GM21825 (cell line): Measurements from ENCODE around the gene GAP43.

Experiments
- ATAC-seq: cut with Tn5 transposase; IDR thresholded peaks from one replicate; pipeline ENCODE4 v1.9.1; 2021; ENCODE audit warnings: mild to moderate bottlenecking, moderate library complexity; ENCODE audit not compliant: unreplicated experiment

Gene GAP43

DNA sequence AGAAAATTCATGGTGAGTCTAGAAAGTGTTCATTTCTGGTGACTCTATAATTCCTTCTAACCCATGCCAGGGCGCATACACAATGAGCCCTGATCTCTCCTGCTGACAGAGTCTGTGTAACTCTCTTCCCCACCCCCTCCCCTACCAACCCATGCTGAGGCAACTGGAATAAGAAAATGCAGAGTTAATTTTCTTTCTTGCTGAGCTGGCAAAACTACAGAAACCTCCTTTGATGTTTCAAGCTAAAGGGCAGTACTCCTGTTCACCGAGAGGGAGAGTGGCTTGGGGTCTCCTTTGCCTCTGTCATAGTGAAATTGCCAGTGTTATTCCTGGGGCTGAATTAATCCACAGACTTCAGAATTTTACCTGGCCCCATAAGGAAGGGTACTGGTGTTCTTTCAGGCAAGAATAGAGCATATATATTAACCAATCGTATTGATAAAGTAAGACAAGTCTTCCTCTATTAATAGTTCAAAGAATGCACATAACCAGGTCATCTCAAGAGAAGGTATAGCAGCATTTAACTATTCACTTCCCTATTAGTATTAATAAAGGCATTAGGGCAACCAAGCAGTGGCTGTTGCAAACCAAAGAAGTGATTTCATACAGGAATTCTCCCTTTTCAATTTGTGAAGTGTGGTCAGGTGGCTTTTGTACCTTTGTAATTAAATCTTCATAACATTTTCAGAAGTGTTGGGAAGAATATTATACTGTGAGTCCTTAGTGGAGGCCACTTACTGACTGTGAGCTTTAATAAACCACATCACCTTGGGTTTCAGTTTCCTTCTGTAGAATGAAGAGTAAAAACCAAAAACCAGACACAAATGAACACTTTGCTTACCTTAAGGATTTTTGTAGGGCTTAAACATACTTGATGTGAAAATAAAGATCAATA is 4.1 kb downstream of the GAP43 start:
- ATAC-seq = peak; percentile 78

DNA sequence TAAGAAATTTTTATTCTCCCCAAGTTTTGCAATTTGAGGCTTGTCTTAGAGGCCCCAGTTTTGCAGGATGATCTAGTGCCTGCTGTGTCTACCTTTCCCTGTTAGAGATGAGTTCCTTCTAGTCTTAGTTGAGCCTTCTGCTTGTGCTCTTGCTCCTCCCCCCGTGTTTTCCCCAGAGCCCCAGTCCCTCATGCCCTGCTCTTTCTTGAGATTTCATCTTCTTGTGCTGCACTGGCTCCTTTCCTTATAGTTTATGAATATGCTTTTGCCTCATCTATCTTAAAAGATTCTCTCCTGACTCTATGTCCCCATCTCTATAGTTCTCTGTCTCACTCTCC is 4.7 kb downstream of the GAP43 start:
- ATAC-seq = peak; percentile 47

DNA sequence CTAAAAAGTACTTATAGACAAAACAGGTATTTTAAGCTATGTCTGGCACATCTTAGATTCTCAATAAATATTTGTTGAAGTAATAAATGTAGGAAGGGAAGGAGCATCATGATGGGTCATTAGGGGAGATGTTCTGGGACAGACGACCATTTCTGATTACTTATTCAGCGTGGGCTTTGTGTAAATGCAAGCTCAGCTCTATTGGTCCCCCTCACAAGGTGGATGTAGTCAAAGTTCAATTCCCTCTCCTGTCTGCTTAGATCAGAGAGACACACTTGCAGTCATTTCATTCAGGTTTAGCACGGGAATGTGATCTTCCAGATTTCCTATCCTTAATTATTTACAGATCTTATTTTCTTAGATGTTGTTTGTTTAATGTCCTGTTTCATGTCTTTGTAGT is 7.5 kb downstream of the GAP43 start:
- no peak for ATAC-seq

DNA sequence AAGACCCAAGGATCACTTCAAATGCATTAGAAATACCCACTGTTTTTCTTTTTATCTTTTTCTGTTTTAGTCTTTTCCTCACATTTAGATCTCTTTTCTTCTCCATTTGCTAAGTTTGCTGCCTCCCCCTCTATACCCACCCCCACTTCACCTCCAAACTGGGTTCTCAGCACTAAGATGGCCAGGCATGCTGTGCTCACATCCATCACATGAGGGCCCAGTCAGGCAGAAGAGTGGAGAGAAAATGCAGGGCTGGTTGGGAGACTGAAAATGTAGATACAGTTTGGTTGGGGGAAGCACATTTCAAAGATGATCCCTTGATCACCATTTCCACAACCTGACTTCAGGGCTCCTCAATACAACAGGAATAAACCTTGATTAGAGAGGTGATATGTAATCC is 8.7 kb downstream of the GAP43 start:
- no peak for ATAC-seq

- no peak for ATAC-seq
These were observed 10.2 kb downstream of the GAP43 start for GRCh38 chr3:115633467-115633866.

GRCh38 chr3:115634052-115634451 is 10.7 kb downstream of the GAP43 start:
- no peak for ATAC-seq

DNA sequence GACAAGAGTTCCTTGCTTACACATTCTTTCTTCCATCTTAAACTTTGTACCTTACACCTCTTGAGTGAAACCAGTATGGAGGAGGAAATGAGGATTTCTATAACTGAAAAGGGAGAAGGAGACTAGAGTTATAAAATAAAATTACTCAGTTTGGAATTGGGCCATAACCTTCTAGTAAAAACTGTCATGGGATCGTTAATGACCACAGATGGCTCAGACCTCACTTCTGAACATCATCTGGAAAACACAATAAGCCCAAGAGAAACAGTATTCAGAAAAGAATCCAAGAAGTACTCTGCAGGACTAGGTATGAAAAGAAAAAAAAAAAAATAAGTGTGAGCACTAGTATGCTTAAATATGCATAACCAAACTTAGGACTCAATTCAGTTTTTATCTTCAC is 12.1 kb downstream of the GAP43 start:
- ATAC-seq = no peak

DNA sequence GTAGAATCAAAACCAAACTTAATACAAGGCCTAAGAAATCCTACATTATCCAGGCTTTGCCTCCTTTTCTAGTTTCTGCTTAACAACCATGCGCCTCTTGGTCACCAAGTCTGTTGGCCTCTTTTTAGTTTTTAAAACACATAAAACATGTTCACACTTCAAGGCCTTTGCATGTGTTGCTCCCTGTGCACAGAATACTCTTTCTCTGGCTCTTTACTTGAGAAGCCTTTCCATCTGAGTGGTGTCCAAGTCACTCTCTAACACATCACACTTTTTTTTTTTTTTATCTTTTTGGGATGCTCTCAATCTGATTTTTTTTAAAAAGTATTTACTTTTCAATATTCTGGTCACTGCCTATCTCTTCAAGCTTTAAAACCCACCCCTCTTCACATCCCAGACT is 14.9 kb downstream of the GAP43 start:
- ATAC-seq = no peak

DNA sequence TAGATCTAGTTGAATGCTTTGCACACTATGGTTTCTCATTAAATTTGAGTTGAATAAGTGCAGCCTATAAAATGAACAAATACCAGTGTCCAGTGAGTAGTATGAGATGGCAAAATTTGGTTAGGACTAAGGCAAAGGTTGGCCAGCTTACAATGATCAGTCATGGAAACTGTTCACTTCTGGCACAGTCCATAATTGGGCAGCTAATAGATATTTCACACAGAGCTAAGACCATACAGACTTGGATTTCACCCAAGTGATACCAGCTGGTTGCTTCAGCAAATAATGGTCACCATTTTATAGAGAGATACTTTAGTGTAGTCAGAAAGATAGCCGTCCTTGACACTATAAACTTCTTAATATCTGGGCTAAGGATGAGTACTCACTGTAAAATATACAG is 15.7 kb downstream of the GAP43 start:
- no peak for ATAC-seq

DNA sequence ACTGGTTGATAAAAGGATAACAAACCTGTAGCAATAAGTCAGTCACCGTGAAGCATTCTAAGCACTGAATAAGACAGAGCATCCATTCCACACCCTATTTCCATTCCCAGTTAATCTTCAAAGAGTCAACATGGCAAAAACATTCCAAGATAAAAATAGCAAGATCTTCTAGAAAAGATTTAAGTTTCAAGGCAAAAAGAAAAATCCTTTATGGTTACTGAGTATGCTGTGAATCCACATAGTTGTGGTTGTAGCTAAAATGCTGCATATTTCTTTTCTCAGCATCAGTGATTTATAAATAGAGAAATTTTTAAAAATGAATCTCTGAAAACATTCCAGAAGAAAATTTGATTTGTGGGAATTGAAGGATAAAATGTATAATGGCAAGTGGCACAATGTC is 21.1 kb downstream of the GAP43 start:
- ATAC-seq = no peak

DNA sequence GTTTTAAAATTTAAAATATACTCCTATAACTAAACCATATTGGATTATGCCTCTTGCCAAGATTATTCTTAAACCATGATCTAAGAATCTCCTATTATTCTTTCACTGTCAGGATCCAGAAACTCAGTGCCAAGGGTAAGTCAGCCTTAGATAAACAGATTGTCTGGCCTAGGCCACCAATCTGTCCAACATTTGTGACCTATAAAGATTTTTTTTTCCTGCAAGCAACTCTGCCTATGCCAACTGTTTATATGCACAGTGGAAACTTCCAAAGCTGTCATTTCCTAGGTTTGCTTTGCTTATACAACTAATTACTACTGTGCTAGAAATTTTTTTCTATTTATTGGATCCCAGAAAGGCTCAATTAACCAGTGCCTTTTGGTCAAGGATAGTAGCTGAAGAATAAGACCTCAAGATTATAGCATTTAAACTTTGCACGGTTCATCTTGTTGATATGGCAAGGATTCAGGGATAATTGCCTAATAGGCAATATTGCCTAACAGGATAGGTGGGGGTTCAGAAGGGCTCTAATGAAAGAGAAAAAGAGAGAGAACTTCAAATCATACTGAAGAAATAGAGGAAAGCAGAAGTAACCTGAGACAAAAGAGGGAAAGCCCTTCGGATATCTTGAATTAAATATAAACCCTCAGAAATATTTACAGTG is 22.8 kb downstream of the GAP43 start:
- ATAC-seq = no peak

DNA sequence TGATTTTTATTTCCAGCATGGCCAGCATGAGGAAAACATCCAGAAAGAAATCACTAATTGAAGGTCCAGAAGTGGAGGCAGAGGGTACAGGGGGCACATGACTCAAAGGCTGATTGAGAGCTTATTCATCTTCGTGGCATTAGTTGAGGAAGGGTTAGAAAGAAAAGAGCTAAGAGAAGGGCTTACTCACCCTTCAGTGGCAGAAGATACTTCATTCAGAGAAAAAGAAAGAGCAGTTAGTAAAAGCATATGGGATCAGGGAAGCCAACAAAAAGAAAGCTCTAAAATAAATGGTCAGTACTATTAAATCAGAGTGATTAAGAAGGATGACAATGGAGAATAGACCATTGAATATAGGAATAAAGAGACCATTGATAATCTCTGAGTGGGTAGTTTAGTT is 25.2 kb downstream of the GAP43 start:
- no peak for ATAC-seq

- ATAC-seq = peak; percentile 57
These were observed 27.8 kb downstream of the GAP43 start for GRCh38 chr3:115651087-115651486.

DNA sequence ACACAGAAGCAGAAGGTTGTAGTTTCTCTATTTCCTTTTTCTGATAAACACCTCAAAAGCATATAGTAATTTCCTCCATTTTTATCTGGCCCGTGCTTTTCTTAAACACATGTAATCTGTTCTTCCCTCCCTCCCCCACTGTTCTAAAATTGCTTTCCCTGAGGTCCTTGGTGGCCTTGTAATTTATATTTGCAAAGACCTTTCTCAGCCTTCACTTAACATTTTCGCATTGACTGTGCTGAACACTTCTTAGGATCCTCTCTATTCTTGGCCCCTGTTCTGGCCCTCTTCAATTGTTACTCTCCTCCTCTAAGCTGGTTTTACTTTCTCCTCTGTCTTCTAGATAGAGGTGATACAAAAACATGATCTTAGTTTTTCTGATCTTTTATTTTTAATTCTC is 28.3 kb downstream of the GAP43 start:
- no peak for ATAC-seq

DNA sequence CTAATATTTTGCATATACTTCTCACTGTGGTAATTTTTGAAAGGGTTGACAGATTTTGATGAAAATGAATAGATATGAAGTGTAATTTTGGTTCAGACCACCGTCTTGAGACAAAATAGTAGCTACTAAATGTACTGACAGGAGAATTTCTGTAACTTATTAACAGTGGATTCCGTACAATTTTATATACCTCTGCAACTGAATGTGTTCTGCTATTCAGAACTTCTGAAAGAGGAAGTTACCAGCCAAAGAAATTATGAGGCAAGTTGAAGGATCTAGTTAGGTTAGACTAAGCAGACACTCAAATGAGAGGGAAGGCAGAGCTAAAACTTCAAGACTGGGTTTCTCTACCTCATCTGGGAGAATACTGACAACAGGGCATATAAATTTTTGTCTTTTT is 29.4 kb downstream of the GAP43 start:
- peak; percentile 40 for ATAC-seq

GRCh38 chr3:115655761-115656282 is 32.5 kb downstream of the GAP43 start:
- ATAC-seq = no peak

DNA sequence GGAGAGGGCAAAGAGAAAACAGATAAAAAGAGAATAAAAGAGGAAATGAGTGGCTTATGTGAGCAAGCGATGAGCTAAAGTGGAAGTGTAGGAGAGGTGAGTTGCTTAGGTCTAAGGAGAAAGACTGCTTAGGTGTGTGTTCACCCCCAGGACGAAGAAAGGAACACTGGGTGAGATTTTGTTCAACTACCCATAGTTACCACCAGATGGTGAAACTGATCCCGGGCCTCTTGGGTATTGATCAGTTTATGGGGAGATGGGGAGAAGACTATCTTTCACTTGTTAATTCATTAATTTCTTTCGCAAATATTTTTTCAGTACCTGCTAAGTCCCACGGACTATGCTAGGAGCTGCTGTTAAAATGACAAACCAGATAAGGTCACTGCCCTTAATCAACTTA is 33.9 kb downstream of the GAP43 start:
- ATAC-seq = no peak

- ATAC-seq = no peak
These were observed 34.7 kb downstream of the GAP43 start for GRCh38 chr3:115658032-115658336.

DNA sequence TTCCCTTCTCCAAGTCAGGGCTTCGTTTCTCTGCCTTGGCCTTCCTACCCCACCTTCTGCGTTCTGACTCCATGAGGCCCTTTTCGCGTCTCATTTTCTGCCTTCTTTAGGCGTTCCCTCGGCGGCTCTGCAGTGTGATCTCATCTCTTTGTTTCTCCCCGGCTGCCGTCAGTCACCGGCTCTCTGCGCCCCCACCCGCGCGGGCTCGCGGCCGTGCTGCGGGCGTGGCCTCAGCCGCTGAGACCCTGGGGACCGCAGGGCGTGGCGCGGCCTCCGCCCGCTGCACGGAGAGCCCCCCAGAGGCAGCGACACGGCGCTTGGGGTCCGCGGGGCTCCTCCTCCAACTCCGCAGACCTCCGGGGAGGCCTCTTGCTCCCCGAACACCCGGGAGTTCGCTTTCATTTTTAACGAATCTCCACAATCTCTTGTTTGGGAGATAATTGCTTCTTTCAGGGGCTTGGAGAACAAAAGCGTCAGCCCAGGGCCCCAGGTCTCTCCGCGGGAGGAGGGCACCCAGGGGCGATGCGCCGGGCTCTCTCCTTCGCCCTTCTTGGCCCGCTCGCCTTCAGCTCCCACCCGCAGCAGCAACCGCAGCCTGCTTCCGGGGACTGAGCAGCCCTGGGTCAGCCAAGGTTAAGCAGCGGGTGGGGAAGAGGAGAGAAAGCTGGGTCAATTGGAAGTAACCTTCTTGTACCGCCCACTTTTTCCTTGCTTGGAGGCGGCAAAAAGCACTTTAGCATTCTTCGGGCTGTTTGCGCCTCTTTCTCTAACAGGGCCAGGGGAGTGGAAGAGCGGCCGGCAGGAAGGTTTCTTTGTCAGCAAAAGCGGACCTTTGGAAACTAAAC is 35.2 kb downstream of the GAP43 start:
- peak; percentile 71 for ATAC-seq

GRCh38 chr3:115659253-115660220 is 36.2 kb downstream of the GAP43 start:
- ATAC-seq = peak; percentile 23
